GM18508 (cell line): ENCODE measurements around the gene TMEM30A.

Source experiments
- ATAC-seq: cut with Tn5 transposase; IDR thresholded peaks from one replicate; pipeline ENCODE4 v1.9.1; 2021; ENCODE audit warnings: moderate number of reproducible peaks; ENCODE audit not compliant: insufficient read depth, unreplicated experiment

TMEM30A gene

GRCh38 chr6:75203721-75204120 lies 80.9 kb downstream of the TMEM30A start:
- no peak for ATAC-seq
